ENCODE measurements around the gene GRM8. TPM values are rescaled to one million over a fixed set of nuclear protein-coding genes. Genes with fewer than 3 reads are reported as not detected.

GRM8 gene
- total RNA-seq, 1 experiment from 2014 or later = not detected

DNA sequence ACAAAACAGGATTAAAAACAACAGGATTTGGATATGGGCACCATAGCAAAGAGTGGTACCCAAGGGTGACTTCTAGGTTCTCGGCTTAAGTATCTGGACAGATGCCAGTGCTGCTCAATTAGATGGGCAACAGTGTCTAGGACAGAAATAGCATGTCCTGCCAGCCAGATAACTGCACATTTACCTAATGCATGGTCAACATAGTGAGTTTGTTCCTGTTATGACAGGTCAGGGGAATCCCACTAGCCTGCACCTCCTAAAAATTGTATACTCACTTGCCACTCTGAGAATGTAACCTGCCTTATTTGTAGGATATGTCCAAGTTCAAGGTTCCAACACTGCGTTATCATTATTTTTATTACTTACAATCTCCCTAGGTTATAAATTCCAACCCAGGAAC is 471.7 kb downstream of the GRM8 start:
- H3K36me3 ChIP-seq (ENCODE audit: control insufficient read depth, insufficient read depth, low read length) = no peaks in the 10 kb centered on the region
- no peaks in the 10 kb centered on the region for H3K9me3 ChIP-seq
- no peak for DNase-seq
- H3K4me1 ChIP-seq = no peaks in the 10 kb centered on the region
- no peak overlapping the region for H3K4me3 Mint-ChIP-seq (ENCODE audit: unreplicated experiment)
- no peaks in the 10 kb centered on the region for H3K4me1 Mint-ChIP-seq (ENCODE audit: low read depth, unreplicated experiment)
- no TSS peak for BruUV-seq (replicated peaks)
- CTCF ChIA-PET = no interaction called here
- intact Hi-C loops (cut with micrococcal nuclease; ENCODE audit: unreplicated experiment) = no loop called here
- POLR2A ChIA-PET = no interaction called here
- H3K9me3 Mint-ChIP-seq (ENCODE audit: unreplicated experiment) = no peaks in the 10 kb centered on the region
- H3K4me3 ChIP-seq (ENCODE audit: low read depth, low read length) = no peak overlapping the region
- H3K36me3 Mint-ChIP-seq (ENCODE audit: insufficient read depth, unreplicated experiment) = no peaks in the 10 kb centered on the region
- H3K27me3 Mint-ChIP-seq (ENCODE audit: insufficient read depth, unreplicated experiment) = peaks cover 6% of the 10 kb centered on the region
- TF ChIP-seq, protein P1, sequence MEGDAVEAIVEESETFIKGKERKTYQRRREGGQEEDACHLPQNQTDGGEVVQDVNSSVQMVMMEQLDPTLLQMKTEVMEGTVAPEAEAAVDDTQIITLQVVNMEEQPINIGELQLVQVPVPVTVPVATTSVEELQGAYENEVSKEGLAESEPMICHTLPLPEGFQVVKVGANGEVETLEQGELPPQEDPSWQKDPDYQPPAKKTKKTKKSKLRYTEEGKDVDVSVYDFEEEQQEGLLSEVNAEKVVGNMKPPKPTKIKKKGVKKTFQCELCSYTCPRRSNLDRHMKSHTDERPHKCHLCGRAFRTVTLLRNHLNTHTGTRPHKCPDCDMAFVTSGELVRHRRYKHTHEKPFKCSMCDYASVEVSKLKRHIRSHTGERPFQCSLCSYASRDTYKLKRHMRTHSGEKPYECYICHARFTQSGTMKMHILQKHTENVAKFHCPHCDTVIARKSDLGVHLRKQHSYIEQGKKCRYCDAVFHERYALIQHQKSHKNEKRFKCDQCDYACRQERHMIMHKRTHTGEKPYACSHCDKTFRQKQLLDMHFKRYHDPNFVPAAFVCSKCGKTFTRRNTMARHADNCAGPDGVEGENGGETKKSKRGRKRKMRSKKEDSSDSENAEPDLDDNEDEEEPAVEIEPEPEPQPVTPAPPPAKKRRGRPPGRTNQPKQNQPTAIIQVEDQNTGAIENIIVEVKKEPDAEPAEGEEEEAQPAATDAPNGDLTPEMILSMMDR (IDR thresholded peaks at IDR 0.05; ENCODE audit: insufficient read depth in 1 of 2, low read depth in 1 of 2, low read length in 1 of 2, severe bottlenecking in 1 of 2, unreplicated experiment in 1 of 2) = no peak
- H3K27me3 ChIP-seq (replicated peaks; ENCODE audit: control insufficient read depth, insufficient read depth, low read length) = no peaks in the 10 kb centered on the region
- H3K27ac Mint-ChIP-seq (ENCODE audit: unreplicated experiment) = no peak overlapping the region

DNA sequence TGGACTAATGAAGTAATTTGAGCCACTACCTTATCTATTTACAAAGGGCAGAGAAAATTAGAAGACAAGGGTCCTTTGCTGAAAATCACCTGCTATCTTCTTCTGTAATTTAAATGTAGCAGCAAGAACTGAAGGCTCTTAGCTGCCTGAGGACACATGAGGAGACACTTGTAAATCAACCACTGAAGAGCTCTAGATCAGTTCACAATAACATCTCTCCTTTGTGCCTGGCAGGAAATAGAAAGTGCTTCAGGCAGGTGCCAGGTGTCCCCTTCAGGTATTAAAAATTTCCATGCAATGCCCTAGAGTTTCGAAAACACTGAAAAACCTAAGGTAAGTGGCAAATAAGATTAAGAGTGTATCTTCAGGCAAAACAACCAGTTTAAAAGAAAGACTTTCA is 474.6 kb downstream of the GRM8 start:
- Histone ChIP-seq H3K4me3 (ENCODE audit: low read depth, low read length) (no peak overlapping the region), H3K4me1 (no peaks in the 10 kb centered on the region), H3K36me3 (ENCODE audit: control insufficient read depth, insufficient read depth, low read length) (no peaks in the 10 kb centered on the region), H3K27me3 (replicated peaks; ENCODE audit: control insufficient read depth, insufficient read depth, low read length) (no peaks in the 10 kb centered on the region), H3K9me3 (no peaks in the 10 kb centered on the region)
- Mint-ChIP-seq H3K27ac (ENCODE audit: unreplicated experiment) (no peak overlapping the region), H3K4me1 (ENCODE audit: low read depth, unreplicated experiment) (no peaks in the 10 kb centered on the region), H3K4me3 (ENCODE audit: unreplicated experiment) (no peak overlapping the region), H3K36me3 (ENCODE audit: insufficient read depth, unreplicated experiment) (no peaks in the 10 kb centered on the region), H3K27me3 (ENCODE audit: insufficient read depth, unreplicated experiment) (peaks cover 7% of the 10 kb centered on the region), H3K9me3 (ENCODE audit: unreplicated experiment) (no peaks in the 10 kb centered on the region)
- ChIA-PET POLR2A (no interaction called here), CTCF (no interaction called here)
- intact Hi-C loops (cut with micrococcal nuclease; ENCODE audit: unreplicated experiment) = no loop called here
- TF ChIP-seq, protein P1 (IDR thresholded peaks at IDR 0.05; ENCODE audit: insufficient read depth in 1 of 2, low read depth in 1 of 2, low read length in 1 of 2, severe bottlenecking in 1 of 2, unreplicated experiment in 1 of 2) = no peak
- BruUV-seq (replicated peaks) = no TSS peak
- DNase-seq = no peak

DNA sequence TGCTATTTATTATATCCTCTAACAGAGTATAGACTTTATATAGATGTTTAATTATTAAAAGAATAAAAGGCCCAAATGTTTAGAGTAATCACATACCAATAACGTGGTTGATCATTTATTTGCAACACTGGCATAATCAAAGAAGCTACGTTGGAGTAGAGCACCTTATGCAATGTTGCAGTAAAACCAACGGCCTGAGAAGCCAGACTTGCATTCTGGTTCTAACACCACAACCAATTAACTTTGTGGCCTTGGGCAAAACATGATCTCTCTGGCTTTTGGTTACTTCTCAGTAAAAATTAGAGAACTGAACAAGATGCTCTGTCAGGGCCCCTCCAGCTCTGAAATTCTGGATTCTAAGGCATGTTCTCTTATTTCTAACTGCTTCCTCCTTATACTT is 476.2 kb downstream of the GRM8 start:
- TF ChIP-seq, protein P1 (IDR thresholded peaks at IDR 0.05; ENCODE audit: insufficient read depth in 1 of 2, low read depth in 1 of 2, low read length in 1 of 2, severe bottlenecking in 1 of 2, unreplicated experiment in 1 of 2) = no peak
- H3K4me3 Mint-ChIP-seq (ENCODE audit: unreplicated experiment) = no peak overlapping the region
- H3K27me3 Mint-ChIP-seq (ENCODE audit: insufficient read depth, unreplicated experiment) = peaks cover 7% of the 10 kb centered on the region
- no peaks in the 10 kb centered on the region for H3K4me1 Mint-ChIP-seq (ENCODE audit: low read depth, unreplicated experiment)
- ChIA-PET CTCF (no interaction called here), POLR2A (no interaction called here)
- no peaks in the 10 kb centered on the region for H3K36me3 Mint-ChIP-seq (ENCODE audit: insufficient read depth, unreplicated experiment)
- H3K9me3 Mint-ChIP-seq (ENCODE audit: unreplicated experiment) = no peaks in the 10 kb centered on the region
- no peak for DNase-seq
- Histone ChIP-seq H3K27me3 (replicated peaks; ENCODE audit: control insufficient read depth, insufficient read depth, low read length) (no peaks in the 10 kb centered on the region), H3K4me1 (no peaks in the 10 kb centered on the region), H3K36me3 (ENCODE audit: control insufficient read depth, insufficient read depth, low read length) (no peaks in the 10 kb centered on the region), H3K4me3 (ENCODE audit: low read depth, low read length) (no peak overlapping the region), H3K9me3 (no peaks in the 10 kb centered on the region)
- BruUV-seq (replicated peaks) = no TSS peak
- intact Hi-C loops (cut with micrococcal nuclease; ENCODE audit: unreplicated experiment) = no loop called here
- no peak overlapping the region for H3K27ac Mint-ChIP-seq (ENCODE audit: unreplicated experiment)

Data from Caco-2 (cell line).